HG03460 (cell line): ENCODE results near the gene ALK.

Experiments used
- ATAC-seq: cut with Tn5 transposase; IDR thresholded peaks from one replicate; pipeline ENCODE4 v1.9.1; 2021; ENCODE audit not compliant: unreplicated experiment

ALK gene

GRCh38 chr2:29182334-29182733 lies 739.1 kb downstream of the ALK start:
- ATAC-seq = no peak

- ATAC-seq = no peak
Observed at GRCh38 chr2:29175338-29175737, 746.0 kb downstream of the ALK start.

- ATAC-seq = no peak
Observed at GRCh38 chr2:29174937-29175336, 746.4 kb downstream of the ALK start.

GRCh38 chr2:29166242-29167039 lies 754.9 kb downstream of the ALK start:
- no peak for ATAC-seq

- ATAC-seq = no peak
Observed at GRCh38 chr2:29165362-29166241, 755.8 kb downstream of the ALK start.

- no peak for ATAC-seq
Observed at GRCh38 chr2:29164091-29164846, 757.1 kb downstream of the ALK start.

- no peak for ATAC-seq
Observed at GRCh38 chr2:29162204-29162928, 759.0 kb downstream of the ALK start.

GRCh38 chr2:29160184-29160583 lies 761.2 kb downstream of the ALK start:
- no peak for ATAC-seq

- ATAC-seq = no peak
Observed at GRCh38 chr2:29159125-29159524, 762.3 kb downstream of the ALK start.

GRCh38 chr2:29157131-29157530 lies 764.3 kb downstream of the ALK start:
- ATAC-seq = no peak

GRCh38 chr2:29155578-29155977 lies 765.8 kb downstream of the ALK start:
- no peak for ATAC-seq

- no peak for ATAC-seq
Observed at GRCh38 chr2:29154610-29155009, 766.8 kb downstream of the ALK start.

- ATAC-seq = no peak
Observed at GRCh38 chr2:29147963-29148362, 773.4 kb downstream of the ALK start.

GRCh38 chr2:29146197-29146596 lies 775.2 kb downstream of the ALK start:
- ATAC-seq = no peak

GRCh38 chr2:29143657-29144056 lies 777.7 kb downstream of the ALK start:
- no peak for ATAC-seq
